ENCODE results near the gene ELMO1. TPM values are rescaled to one million over a fixed set of nuclear protein-coding genes. Genes with fewer than 3 reads are reported as not detected.
"Not testable (repeated sequence)": the region's sequence is repeated elsewhere in the genome, so short reads cannot be mapped to it uniquely, and the experiment has no call there.

The ELMO1 gene
- total and polyA plus RNA-seq, 2 of the 13 experiments (the other 11 are each of a cell fraction or from before 2014, with no cell fraction given), result 0.11 to 0.17 TPM

DNA sequence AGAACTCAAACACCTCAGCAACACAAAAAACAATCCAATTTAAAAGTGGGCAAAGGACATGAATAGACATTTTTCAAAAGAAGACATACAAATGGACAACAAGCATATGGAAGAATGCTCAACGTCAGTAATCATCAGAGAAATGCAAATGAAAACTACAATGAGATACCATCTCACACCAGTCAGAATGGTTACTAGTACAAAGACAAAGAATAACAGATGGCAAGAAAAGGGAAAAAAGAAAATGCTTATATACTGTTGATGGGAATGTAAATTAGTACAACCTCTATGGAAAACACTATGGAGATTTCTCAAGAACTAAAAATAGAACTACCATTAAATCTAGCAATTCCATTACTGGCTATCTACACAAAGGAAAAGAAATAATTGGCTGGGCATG is 314.8 kb downstream of the ELMO1 start:
- H4K20me1 ChIP-seq (ENCODE audit: insufficient read depth, low read length); H2AFZ ChIP-seq (ENCODE audit: low read length); POLR2A ChIA-PET; DNase-seq (ENCODE audit: low spot score); H3K4me1 ChIP-seq (ENCODE audit: insufficient read depth, low read length); FAIRE-seq; ATAC-seq; H3K27ac ChIP-seq (ENCODE audit: extremely low read length, insufficient read depth, low read length); CTCF ChIA-PET (ENCODE audit: low intra/inter-chr PET ratio, low total read pairs); H3K79me2 ChIP-seq (ENCODE audit: insufficient read depth, low read length); intact Hi-C loops (cut with micrococcal nuclease; ENCODE audit: unreplicated experiment); H3K4me2 ChIP-seq (ENCODE audit: low read depth, low read length); H3K9me3 ChIP-seq (ENCODE audit: low read length); H3K4me3 ChIP-seq (replicated peaks in 1 of 3; ENCODE audit: insufficient read depth in 1 of 3, low read depth in 2 of 3, low read length in 3 of 3); BruUV-seq (replicated peaks); in situ Hi-C loops (cut with HindIII; ENCODE audit: extremely low pct_ligation_motif_present, low pct_unique_long_range_greater_than_20kb); H3K36me3 ChIP-seq (replicated peaks in 1 of 2; ENCODE audit: control insufficient read depth in 1 of 2, insufficient read depth in 2 of 2, low read length in 2 of 2); H3K9ac ChIP-seq (ENCODE audit: insufficient read depth, low read depth, low read length); H3K27me3 ChIP-seq (ENCODE audit: control insufficient read depth in 1 of 2, insufficient read depth in 2 of 2, low read length in 2 of 2): not testable (repeated sequence)
- WGBS (ENCODE audit: low lambda C conversion rate), result 74% methylated on average over 1 of the region's 1 CpG

DNA sequence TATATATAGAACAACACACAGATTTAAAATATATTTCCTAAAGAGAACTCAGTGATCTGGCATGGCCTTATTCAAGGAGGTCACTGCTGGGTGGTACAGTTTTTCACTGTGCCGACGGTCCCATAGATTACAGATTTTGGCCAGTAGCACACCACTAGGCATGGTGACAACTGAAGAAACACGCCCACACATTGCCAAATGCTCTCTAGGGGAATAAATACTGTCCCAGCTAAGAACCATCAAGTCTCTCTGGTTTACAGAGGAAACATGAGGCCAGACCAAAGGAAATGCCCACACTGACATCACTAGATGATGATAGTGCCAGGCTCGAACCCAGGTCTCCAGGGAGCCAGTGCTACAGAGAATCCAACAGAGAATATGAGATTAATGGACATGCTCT is 316.8 kb downstream of the ELMO1 start:
- H4K20me1 ChIP-seq (ENCODE audit: insufficient read depth, low read length), result no peaks in the 10 kb centered on the region
- H3K4me1 ChIP-seq (ENCODE audit: insufficient read depth, low read length), result no peaks in the 10 kb centered on the region
- H3K27me3 ChIP-seq (ENCODE audit: control insufficient read depth in 1 of 2, insufficient read depth in 2 of 2, low read length in 2 of 2), result no peaks in the 10 kb centered on the region
- no peak overlapping the region for H3K9ac ChIP-seq (ENCODE audit: insufficient read depth, low read depth, low read length)
- 54% methylated on average over 4 of the region's 4 CpGs for WGBS (ENCODE audit: low lambda C conversion rate)
- intact Hi-C loops (cut with micrococcal nuclease; ENCODE audit: unreplicated experiment), result no loop called here
- no peaks in the 10 kb centered on the region for H3K36me3 ChIP-seq (replicated peaks in 1 of 2; ENCODE audit: control insufficient read depth in 1 of 2, insufficient read depth in 2 of 2, low read length in 2 of 2)
- H3K27ac ChIP-seq (ENCODE audit: extremely low read length, insufficient read depth, low read length), result no peak overlapping the region
- no peak overlapping the region for H3K4me2 ChIP-seq (ENCODE audit: low read depth, low read length)
- no peaks in the 10 kb centered on the region; the same call in 1 of the 2 replicates for H3K9me3 ChIP-seq (ENCODE audit: low read length)
- H3K79me2 ChIP-seq (ENCODE audit: insufficient read depth, low read length), result no peaks in the 10 kb centered on the region
- FAIRE-seq, result no peak
- no peak for DNase-seq (ENCODE audit: low spot score)
- H2AFZ ChIP-seq (ENCODE audit: low read length), result no peak overlapping the region
- no peak overlapping the region for H3K4me3 ChIP-seq (replicated peaks in 1 of 3; ENCODE audit: insufficient read depth in 1 of 3, low read depth in 2 of 3, low read length in 3 of 3)
- BruUV-seq (replicated peaks), result no TSS peak
- ATAC-seq, result no peak
- in situ Hi-C loops (cut with HindIII; ENCODE audit: extremely low pct_ligation_motif_present, low pct_unique_long_range_greater_than_20kb), result no loop called here
- CTCF ChIA-PET (ENCODE audit: low intra/inter-chr PET ratio, low total read pairs), result no interaction called here
- POLR2A ChIA-PET, result no interaction called here
- TF ChIP-seq ZNF883 (CRISPR knock-in tag; IDR thresholded peaks at IDR 0.05; ENCODE audit: not compliant biosample characterization) (no peak), ZNF577 (CRISPR knock-in tag; IDR thresholded peaks at IDR 0.05; ENCODE audit: borderline replicate concordance, low read depth) (no peak), TAF1 (CRISPR knock-in tag; IDR thresholded peaks at IDR 0.05) (no peak), ZNF670 (CRISPR knock-in tag; IDR thresholded peaks at IDR 0.05; ENCODE audit: borderline replicate concordance) (no peak), XRCC5 (optimal IDR thresholded peaks at IDR 0.05; ENCODE audit: low read length) (no peak), MAZ (IDR thresholded peaks at IDR 0.05; ENCODE audit: borderline replicate concordance, low read depth, low read length) (no peak), MAZ (CRISPR knock-in tag; IDR thresholded peaks at IDR 0.05; ENCODE audit: low read depth) (no peak), ZNF781 (CRISPR knock-in tag; IDR thresholded peaks at IDR 0.05; ENCODE audit: borderline replicate concordance, not compliant biosample characterization) (no peak), GATAD1 (CRISPR knock-in tag; IDR thresholded peaks at IDR 0.05) (no peak), ZSCAN22 (CRISPR knock-in tag; IDR thresholded peaks at IDR 0.05) (no peak), RCOR2 (CRISPR knock-in tag; IDR thresholded peaks at IDR 0.05) (no peak), ZNF383 (CRISPR knock-in tag; IDR thresholded peaks at IDR 0.05; ENCODE audit: borderline replicate concordance) (no peak), ZNF607 (CRISPR knock-in tag; IDR thresholded peaks at IDR 0.05; ENCODE audit: borderline replicate concordance) (no peak), KDM5B (CRISPR knock-in tag; IDR thresholded peaks at IDR 0.05; ENCODE audit: borderline replicate concordance) (no peak), SP1 (IDR thresholded peaks at IDR 0.05) (no peak), SP1 (CRISPR knock-in tag; IDR thresholded peaks at IDR 0.05) (no peak)

Measured in HepG2 (cell line).